Kidney (tissue), 14 donors: ENCODE data around the gene WIF1. TPM values are rescaled to one million over a fixed set of nuclear protein-coding genes. Genes with fewer than 3 reads are reported as not detected.

Source experiments
- DNase-seq, 5 donors: peaks; one replicate each; pipeline ENCODE4 v3.0.0-alpha.2; 2013 to 2020
- FAIRE-seq: peaks from 2 replicates; lab custom pipeline; 2012; peaks lifted over from hg19 to GRCh38; lab: Jason Lieb, UNC
- H3K27ac ChIP-seq, 2 donors: one replicate each; pipeline ENCODE4 v1.7.0; 2013; ENCODE audit warnings: low read depth in 2 of 2, low read length in 2 of 2, inconsistent platforms in 1 of 2
- H3K27me3 ChIP-seq: one replicate; pipeline ENCODE4 v1.7.1; 2013; ENCODE audit warnings: low read length, inconsistent platforms; ENCODE audit not compliant: control insufficient read depth, insufficient read depth
- H3K36me3 ChIP-seq, 3 donors: one replicate each; pipeline versions ENCODE4 v1.7.0 to v1.7.1; 2013; ENCODE audit warnings: low read length in 3 of 3, control low read depth in 1 of 3, inconsistent platforms in 1 of 3; ENCODE audit not compliant: insufficient read depth in 3 of 3, control insufficient read depth in 2 of 3
- H3K4me1 ChIP-seq, 3 donors: one replicate each; pipeline versions ENCODE4 v1.7.0 to v1.7.1; 2013; ENCODE audit warnings: low read length in 3 of 3, inconsistent platforms in 1 of 3, low read depth in 1 of 3; ENCODE audit not compliant: control insufficient read depth in 2 of 3, insufficient read depth in 2 of 3
- H3K4me3 ChIP-seq, 3 donors: one replicate each; pipeline versions ENCODE4 v1.7.0 to v1.8.1; 2013; ENCODE audit warnings: low read length in 3 of 3, control low read depth in 1 of 3, inconsistent platforms in 1 of 3
- H3K9ac ChIP-seq, 3 donors: one replicate each; pipeline versions ENCODE4 v1.7.0 to v1.7.1; 2013; ENCODE audit warnings: low read length in 3 of 3, control low read depth in 1 of 3, inconsistent platforms in 1 of 3
- H3K9me3 ChIP-seq, 3 donors: one replicate each; pipeline versions ENCODE4 v1.7.0 to v1.7.1; 2013; ENCODE audit warnings: low read length in 3 of 3, control low read depth in 1 of 3, inconsistent platforms in 1 of 3; ENCODE audit not compliant: control insufficient read depth in 2 of 3, insufficient read depth in 1 of 3
- CTCF ChIP-seq: IDR thresholded peaks from 3 replicates; pipeline ENCODE4 v1.5.1; 2012; ENCODE audit warnings: mild to moderate bottlenecking, moderate library complexity, borderline replicate concordance; ENCODE audit not compliant: insufficient read depth; ENCODE audit errors: extremely low read depth
- intact Hi-C: fragments of 100-400 bp; cut with DNase I; formaldehyde crosslinking; loops from one replicate; pipeline ENCODE4 v1.11.1; 2022
- polyA plus RNA-seq: library from polyadenylated mRNA; stranded (reverse); fragments of 350-450 nt; fragmentation: Illumina TruSeq; extraction: RNeasy Lipid Tissue Mini Kit (QIAGEN cat#74804); gene quantifications from one replicate; pipeline ENCODE4 v1.2.3, GENCODE V29; 2014; ENCODE audit warnings: low read depth, low replicate concordance; ENCODE audit not compliant: insufficient read depth
- total RNA-seq: library from RNA; stranded (reverse); fragmentation: NEBNext Ultra II Directional; extraction: Animal tissue kit (Norgen Biotek cat#: 25700); gene quantifications from one replicate; pipeline ENCODE4 v1.2.1, GENCODE V29; 2021
- donor health status: control.
- donor health status: control.
- donor health status: control.
- donor health status: control.
- donor health status: control.
- donor health status: DM: yes; HTN: yes; CAD: no.
- donor health status: Normal renal cell carcinoma (clear cell type).

Gene WIF1
- total and polyA plus RNA-seq, 2 donors from 2014 or later, result not detected

GRCh38 chr12:65139389-65139788, 18.3 kb upstream of the WIF1 start:
- FAIRE-seq, result no peak
- Histone ChIP-seq H3K36me3 (no peaks in the 10 kb centered on the region), H3K4me1 (no peaks in the 10 kb centered on the region), H3K9me3 (peaks cover 0 to 3% (median 3%) of the 10 kb centered on the region in 3 donors), H3K27me3 (no peaks in the 10 kb centered on the region), H3K27ac (no peak overlapping the region), H3K4me3 (no peak overlapping the region), H3K9ac (no peak overlapping the region)
- intact Hi-C loops, result no loop called here
- TF ChIP-seq CTCF, result no peak
- no peak for DNase-seq

GRCh38 chr12:65133879-65134278, 12.8 kb upstream of the WIF1 start:
- H3K36me3 ChIP-seq, result no peaks in the 10 kb centered on the region
- no peaks in the 10 kb centered on the region for H3K27me3 ChIP-seq
- intact Hi-C loops, result no loop called here
- no peak overlapping the region for H3K4me3 ChIP-seq
- no peak overlapping the region for H3K9ac ChIP-seq
- H3K9me3 ChIP-seq, result peaks cover 0 to 3% (median 3%) of the 10 kb centered on the region in 3 donors
- no peak for TF ChIP-seq CTCF
- H3K27ac ChIP-seq, result no peak overlapping the region
- FAIRE-seq (no peak), DNase-seq (no peak)
- no peaks in the 10 kb centered on the region for H3K4me1 ChIP-seq

GRCh38 chr12:65126482-65126881, 5.4 kb upstream of the WIF1 start:
- Histone ChIP-seq H3K9ac (no peak overlapping the region), H3K27ac (no peak overlapping the region), H3K9me3 (no peaks in the 10 kb centered on the region), H3K36me3 (no peaks in the 10 kb centered on the region), H3K4me1 (no peaks in the 10 kb centered on the region), H3K4me3 (no peak overlapping the region), H3K27me3 (peaks cover 14% of the 10 kb centered on the region)
- DNase-seq, result no peak
- no peak for FAIRE-seq
- intact Hi-C loops, result no loop called here
- TF ChIP-seq CTCF, result no peak

GRCh38 chr12:65125975-65126374, 4.9 kb upstream of the WIF1 start:
- H3K4me1 ChIP-seq, result no peaks in the 10 kb centered on the region
- H3K27me3 ChIP-seq, result peaks cover 15% of the 10 kb centered on the region
- no peak overlapping the region for H3K9ac ChIP-seq
- DNase-seq (no peak), FAIRE-seq (no peak)
- no peak overlapping the region for H3K4me3 ChIP-seq
- no peaks in the 10 kb centered on the region for H3K36me3 ChIP-seq
- no peak overlapping the region for H3K27ac ChIP-seq
- no peaks in the 10 kb centered on the region for H3K9me3 ChIP-seq
- intact Hi-C loops, result no loop called here
- no peak for TF ChIP-seq CTCF
